Left renal pelvis (tissue), 4 donors: ENCODE data around the gene COBL. TPM values are rescaled to one million over a fixed set of nuclear protein-coding genes. Genes with fewer than 3 reads are reported as not detected.

Experiments
- DNase-seq, 4 donors: peaks; one replicate each; pipeline ENCODE4 v3.0.0-alpha.2; 2013; ENCODE audit warnings: low read depth in 4 of 4, low spot score in 3 of 4
- polyA plus RNA-seq, 4 donors: library from polyadenylated mRNA; unstranded; fragments of 120-200 nt; gene quantifications; one replicate each; pipeline ENCODE4 v1.2.1, GENCODE V29; 2013; ENCODE audit not compliant: insufficient read length in 4 of 4

COBL gene
- polyA plus RNA-seq, 4 donors, result 0.50 to 21.5 (median 16.0) TPM

DNA sequence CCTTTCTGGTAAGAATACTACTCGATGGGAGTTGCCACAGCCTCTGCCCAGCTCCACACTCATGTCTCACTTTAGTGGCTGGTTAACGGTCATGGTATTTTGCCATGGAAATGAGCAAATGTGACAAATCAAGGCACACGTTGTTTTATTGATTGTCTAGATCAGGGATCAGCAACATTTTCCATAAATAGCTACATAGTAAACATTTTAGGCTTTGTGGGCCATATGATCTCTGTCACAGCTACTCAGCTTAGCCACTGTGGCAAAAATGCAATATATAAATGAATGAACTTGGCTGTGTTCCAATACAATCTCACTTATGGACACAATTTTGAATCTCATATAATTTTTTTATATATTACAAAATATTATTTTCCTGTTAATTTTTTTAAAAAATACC, 76.9 kb downstream of the COBL start:
- DNase-seq, result no peak

DNA sequence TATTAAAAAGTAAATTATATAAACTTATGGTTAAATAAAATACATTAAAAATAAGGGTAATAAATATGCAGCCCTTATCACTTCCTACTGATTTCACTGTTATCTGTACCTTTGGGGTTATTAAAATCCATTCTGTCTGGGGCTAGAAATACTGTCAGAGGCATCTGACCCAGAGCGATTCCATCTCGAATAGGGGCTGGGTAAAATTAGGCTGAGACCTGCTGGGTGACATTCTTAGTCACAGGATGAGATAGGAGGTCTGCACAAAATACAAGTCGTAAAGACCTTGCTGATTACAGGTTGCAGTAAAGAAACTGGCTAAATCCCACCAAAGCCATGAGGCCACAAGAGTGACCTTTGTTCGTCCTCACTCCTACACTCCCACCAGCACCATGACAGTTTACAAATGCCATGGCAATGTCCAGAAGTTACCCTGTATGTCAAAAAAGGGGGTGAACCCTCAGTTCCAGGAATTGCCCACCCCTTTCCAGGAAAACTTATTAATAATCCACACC, 77.6 kb downstream of the COBL start:
- no peak for DNase-seq

DNA sequence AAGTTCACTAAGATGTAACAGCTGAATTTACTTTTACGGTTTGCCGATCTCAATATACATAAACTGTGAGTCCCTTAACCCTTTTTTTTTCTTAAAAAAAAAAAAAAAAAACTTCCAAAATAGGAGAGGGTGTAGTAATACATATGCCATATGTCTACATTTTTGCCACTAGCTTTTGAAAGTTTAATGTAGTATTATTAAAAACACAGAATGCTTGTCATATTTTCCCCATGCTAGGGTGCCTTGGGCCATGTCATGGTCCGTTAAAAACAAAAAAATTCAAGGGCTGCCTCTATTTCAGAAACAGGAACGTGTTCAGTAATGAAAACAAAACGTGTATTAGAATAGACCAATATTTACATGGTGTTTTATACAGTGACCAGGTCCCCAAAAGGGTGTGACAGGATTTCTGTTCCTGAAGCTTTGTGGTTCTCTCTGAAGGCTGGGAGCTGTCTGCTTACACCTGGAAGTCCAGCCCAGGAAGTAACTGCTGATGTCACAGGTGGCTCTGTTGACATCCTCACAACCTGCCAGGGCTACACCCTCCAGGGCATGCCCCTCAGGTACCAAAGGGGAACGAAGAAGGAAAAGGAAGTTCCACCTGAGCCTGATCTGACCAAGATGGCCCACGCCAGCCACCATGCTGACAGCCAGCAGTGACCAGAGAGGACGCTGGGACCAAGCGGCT, 79.0 kb downstream of the COBL start:
- DNase-seq, result no peak

DNA sequence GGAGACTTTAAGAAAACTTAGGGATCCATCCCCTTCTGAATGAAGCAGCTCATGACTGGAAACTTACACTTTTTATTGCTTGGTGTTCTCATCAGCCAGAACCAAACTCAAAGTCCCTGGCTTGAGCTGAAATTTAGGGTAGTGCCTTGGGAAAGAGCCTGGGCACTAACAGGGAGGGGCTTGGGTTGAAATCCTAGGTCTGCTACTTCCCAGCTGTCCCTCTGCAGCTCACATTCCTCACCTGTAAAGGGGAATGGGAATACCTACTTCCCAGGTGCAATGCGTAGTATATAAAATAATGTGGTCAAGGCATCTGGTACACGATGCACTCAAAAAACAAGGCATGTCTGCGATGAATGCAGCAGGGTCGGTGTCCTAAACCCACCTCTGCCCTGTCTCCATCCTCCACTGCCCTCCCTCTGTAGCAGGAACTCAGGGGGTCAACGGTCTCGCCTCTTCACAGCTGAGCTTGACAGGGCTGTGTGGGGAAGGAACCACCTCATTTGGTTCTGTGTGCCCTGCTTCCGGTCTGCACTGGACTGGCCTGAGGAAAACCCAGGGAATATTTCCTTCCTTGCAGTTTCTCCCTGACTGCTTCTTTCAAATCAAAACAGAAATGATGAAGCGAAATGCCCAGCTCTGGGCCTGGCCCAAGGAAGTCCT, 80.0 kb downstream of the COBL start:
- DNase-seq, result no peak

DNA sequence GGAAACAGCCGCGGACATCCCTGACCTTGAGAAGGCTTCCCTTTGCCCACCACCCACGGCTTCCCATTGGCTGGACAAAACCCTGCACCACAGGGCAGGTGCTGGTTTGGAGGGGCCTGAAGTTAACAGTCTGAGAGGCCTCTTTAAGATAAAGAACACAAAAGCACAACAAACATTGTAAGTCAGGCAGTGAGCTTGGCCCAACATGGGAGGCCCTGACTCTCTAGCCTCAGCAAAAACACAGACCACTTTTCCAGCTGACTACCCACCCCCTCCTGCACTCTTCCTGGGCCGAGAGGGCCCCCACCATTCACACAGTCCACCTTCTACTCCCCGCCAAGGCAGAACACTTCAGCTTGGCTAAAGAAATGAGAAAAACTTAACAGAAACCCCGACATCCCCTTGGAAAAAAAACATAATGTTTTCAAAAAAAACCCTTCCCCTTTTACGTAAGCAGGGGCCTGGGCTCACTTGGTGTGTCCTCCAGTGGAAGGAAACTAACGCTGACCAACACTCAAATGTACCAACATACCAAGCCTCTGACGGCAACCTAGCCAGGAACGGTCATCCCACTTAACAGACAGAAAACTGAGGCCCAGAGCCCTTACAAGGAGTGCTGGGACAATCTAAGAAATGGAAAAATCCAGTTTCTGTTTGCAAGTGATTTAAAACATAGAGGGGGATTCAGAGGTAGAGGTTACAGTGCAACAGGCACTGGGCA, 80.9 kb downstream of the COBL start:
- no peak for DNase-seq

GRCh38 chr7:51234609-51235308, 81.8 kb downstream of the COBL start:
- no peak for DNase-seq

GRCh38 chr7:51234139-51234538, 82.5 kb downstream of the COBL start:
- DNase-seq, result no peak

- no peak for DNase-seq
Measured at GRCh38 chr7:51233374-51233773, 83.2 kb downstream of the COBL start.

DNA sequence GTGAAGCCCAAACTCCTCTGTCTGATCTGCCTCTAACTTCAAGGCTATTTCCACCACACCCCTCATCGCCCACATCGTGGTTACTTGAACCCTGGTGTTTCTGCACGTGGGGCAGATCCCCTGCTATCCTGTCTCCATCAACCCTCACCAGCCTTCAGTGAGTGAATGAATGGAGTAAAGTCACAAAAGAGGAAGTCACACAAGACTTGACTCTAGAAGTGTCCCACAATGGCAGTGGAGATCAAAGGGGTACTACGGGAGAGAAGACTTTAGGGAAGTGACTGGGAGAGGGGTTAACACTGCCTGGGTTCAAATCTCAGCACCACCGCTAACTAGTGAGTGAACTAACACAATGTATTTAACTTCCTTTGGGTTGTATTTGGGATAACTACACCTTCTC, 85.9 kb downstream of the COBL start:
- no peak for DNase-seq

- DNase-seq, result no peak
Measured at GRCh38 chr7:51230324-51230625, 86.3 kb downstream of the COBL start.

DNA sequence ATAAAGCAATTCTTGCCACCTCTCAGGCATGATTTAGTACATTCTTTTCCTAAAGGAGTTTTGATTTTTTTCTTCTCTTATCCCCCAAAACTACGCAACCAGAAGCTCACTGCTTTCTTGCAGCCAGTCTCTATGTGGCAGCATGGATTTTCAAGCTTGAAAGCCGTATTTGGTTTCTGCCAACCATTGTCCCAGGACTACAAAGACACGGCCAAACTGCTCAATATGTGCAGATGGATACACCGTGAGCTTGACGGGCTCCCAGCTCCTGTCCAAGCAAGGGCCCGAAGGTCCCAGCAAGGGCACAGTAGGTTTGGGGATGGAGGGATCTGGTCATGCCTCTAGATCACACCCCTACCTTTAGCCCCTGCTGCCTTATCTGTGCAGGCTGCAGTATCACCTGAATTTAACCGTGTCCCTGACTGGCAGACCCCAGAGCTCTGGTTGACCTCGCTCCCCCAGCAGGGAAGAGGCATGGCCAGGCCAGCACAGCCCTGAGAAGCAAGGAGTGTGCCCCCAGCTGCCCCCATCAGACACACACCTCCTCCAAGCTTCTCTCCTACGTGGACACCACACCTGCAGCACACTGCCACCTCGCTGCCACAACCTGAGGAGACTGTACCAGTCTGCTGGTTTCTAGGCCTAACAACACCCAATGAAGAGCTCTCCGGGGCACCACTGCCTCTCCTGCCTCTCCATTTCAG, 86.8 kb downstream of the COBL start:
- DNase-seq, result no peak

GRCh38 chr7:51229106-51229537, 87.5 kb downstream of the COBL start:
- peak in 1 of 4 donors; percentile 12 for DNase-seq

DNA sequence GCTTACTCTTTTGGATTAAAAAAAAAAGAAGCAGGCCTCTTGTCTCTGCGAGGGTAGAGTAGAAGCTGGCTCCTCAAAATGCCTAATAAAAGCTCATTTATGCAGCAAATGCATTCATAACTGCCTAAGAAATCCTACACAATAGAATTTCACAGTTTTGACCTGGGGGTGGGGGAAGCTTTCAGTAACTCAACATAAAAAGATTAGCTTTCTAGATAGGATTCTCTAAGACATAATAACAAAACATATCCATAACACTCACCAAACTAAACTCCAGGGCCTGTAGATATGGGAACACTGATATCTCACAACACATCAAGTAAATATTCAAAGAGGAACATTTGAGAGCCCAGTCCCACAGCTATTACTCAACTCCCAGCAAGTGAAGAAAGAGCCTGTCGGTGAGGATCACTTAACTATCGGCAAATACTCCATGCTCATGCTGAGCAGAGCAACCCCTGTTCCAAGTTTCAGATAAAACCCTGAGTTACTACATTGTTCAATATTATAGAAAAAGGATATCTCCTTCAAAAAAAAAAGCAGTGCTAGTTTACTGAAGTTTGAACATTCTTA, 88.1 kb downstream of the COBL start:
- no peak for DNase-seq

- DNase-seq, result no peak
Measured at GRCh38 chr7:51227861-51228260, 88.7 kb downstream of the COBL start.

DNA sequence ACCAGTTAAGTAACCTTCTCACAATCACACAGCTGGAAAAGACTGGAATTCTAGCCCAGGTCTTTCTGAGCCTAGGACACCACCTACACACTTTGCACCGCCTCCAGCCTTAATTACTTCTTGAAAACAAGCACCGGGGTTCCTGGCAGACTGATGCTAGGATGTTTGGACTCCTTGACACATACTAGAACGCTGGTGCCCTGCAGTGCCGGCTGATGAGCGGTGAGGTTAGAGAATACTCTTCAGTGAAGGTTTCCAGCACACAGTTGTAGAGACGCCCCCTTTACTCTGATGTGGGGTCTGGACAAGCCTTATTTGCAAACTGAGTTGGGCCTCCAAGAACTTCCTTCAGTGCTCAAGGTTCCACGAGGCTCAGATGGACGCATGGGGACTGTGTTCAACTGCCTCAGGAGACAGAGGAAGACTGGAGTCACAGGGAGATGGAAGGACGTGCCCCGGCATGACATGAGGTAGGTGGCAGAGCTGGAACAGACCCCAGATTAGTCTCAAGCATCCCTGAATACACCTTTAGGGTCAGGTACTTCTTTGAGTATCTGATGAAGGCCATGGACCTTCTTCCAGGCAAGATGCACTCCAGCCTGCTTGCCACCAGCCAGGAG, 89.6 kb downstream of the COBL start:
- no peak for DNase-seq

DNA sequence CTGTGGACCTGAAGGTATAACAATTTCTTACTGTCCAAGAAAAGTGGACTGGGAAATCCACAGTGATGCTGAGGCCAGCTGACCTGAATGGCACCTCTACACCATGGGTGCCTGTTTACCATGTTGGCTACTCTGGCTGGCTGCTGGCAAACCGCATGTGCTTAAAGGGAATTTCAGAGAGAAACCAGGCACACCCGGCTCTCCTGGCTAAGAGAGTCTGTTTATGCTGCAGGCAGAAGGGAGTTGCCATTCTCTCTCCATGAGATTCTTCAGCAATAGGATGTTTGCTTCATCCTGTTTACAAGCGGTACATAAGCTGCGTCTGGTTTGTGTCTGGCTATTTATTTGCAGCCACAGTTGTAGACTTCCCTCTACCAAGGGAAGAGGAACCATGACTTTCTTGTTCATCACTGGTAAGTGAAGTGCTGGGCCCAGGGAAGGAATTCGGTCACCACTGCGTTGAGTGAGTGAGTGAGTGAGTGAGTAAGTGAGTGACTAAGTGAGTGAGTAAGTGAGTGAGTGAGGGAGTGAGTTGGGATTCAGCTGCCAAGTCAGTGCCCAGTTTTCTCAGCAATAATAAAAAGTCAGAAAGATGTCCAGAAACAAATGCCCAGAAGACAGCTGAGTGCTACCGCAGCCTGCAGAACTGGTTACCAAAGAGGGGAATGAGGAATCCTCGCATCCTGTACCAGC, 90.4 kb downstream of the COBL start:
- DNase-seq, result no peak

DNA sequence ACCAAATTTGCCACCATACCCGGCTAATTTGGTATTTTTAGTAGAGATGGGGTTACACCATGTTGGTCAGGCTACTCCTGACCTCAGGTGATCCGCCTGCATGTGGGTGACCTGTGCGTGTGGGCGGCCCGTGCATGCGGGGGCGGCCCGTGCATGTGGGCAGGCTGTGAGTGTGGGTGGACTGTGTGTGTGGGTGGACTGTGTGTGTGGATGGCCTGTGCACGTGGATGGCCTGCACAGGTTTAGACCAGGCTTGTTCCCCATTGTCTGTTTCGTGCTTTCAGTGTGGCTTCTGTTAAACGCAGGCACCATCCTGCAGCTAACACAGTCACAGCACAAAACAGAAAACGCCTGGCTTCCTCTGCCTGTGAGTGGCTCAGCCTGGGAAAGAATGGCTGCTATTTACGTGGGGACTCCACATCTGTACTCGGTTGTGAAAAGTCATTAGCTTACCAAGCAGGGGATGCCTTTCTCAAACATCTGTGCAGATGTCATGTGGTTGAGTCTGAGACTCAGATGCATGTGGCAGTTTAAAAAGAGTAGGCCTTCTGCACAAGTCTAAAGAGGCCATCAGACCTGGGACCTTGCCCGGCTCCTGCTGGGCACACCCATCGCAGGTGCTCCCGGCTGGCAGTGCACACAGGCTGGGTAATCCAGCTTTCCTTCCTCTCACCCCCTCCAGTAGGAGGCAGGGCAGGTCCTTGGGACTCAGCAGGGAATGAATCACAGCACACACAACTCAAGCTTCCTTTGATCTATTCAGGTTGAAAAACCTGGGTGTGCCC, 91.6 kb downstream of the COBL start:
- DNase-seq, result no peak

DNA sequence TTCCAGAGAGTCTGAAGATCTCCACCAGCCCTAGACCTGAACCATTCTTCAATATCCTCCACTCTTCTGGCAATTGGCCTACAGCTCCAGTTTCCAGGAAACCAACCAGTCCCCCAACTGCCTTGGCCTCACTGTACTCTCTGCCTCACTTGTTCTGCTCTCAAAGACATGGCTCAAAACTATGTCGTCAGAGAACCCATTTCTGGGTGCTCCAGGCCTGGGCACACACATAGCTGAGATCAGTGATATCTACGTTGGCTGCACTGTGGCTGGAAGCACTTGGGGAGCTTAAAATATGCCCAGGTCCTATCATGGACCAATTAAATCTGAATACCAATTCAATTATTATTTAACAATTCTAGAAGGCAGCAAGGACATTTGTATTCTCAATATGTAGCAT, 93.1 kb downstream of the COBL start:
- no peak for DNase-seq
